ENCODE results near the gene FSTL4. TPM values are rescaled to one million over a fixed set of nuclear protein-coding genes. Genes with fewer than 3 reads are reported as not detected.
"Not testable (repeated sequence)": the region's sequence is repeated elsewhere in the genome, so short reads cannot be mapped to it uniquely, and the experiment has no call there.

FSTL4 gene
- total RNA-seq, 4 donors from 2014 or later, result 0.18 to 0.27 (median 0.20) TPM; not detected in 1

DNA sequence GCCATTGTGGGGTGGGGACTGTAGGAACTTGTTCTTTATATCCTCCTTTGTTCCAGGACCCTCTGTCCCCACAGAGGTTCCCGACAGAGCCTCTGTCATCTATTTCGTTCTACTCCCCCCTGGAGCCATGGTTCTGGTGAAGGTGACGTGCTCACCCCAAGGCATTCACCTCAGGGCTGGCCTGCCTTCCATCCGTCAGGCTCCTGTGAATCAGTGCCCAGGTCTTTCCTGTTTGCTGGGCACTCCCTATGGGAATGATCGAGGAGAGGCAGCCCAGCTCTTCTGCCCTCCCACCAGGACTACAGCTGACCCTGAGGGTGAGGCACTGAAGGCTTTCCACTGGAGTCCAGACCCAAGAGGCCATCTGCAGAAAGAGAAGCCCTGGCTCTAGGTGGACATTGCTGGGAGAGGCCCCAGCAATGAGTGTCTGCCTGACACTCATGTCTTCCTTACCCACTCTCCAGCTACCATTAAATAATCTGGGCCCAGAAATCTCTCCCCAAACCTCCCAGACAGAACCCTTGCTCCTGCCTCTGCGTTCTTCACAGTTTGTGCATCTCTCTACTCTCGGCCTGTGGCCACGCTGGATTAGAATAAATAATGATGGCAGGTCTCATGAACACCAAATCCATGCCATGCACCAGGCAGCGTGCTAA, 214.2 kb downstream of the FSTL4 start:
- Histone ChIP-seq H3K27me3 (no peaks in the 10 kb centered on the region), H3K27ac (no peak overlapping the region), H3K9me3 (no peaks in the 10 kb centered on the region), H3K4me3 (no peak overlapping the region), H3K36me3 (no peaks in the 10 kb centered on the region), H3K4me1 (peaks cover 0 to 2% of the 10 kb centered on the region in 2 donors)
- TF ChIP-seq POLR2A (IDR thresholded peaks at IDR 0.05), result no peak
- TF ChIP-seq, protein P1, sequence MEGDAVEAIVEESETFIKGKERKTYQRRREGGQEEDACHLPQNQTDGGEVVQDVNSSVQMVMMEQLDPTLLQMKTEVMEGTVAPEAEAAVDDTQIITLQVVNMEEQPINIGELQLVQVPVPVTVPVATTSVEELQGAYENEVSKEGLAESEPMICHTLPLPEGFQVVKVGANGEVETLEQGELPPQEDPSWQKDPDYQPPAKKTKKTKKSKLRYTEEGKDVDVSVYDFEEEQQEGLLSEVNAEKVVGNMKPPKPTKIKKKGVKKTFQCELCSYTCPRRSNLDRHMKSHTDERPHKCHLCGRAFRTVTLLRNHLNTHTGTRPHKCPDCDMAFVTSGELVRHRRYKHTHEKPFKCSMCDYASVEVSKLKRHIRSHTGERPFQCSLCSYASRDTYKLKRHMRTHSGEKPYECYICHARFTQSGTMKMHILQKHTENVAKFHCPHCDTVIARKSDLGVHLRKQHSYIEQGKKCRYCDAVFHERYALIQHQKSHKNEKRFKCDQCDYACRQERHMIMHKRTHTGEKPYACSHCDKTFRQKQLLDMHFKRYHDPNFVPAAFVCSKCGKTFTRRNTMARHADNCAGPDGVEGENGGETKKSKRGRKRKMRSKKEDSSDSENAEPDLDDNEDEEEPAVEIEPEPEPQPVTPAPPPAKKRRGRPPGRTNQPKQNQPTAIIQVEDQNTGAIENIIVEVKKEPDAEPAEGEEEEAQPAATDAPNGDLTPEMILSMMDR (IDR thresholded peaks at IDR 0.05 in 4 of 5, conservative IDR thresholded peaks at IDR 0.05 in 1 of 5), result no peak
- no peak for ATAC-seq
- in situ Hi-C loops (cut with MboI; ENCODE audit: low sequenced_read_pairs in 4 of 4) (no loop called here), intact Hi-C loops (cut with DNase I; ENCODE audit: low total_unique reads) (no loop called here)
- DNase-seq, result no peak

DNA sequence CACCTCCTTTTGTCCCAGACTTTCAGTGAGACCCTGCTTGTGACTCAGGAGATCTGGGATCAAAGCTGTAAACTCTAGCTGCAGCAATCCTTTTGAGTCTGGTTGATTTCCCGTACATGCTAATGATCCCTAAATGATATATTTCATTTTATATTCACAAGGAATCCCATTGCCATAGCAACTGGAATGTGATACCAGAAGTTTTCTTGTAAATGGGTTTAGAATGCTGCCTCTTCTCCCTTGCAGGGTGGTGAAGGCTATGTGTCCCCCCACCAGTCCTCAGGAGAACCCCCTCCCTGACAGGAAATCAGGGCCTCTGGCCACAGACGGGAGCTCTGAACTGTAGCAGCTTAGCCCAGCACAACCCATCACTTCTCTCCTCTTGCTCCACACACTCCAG, 215.0 kb downstream of the FSTL4 start:
- DNase-seq (no peak), ATAC-seq (no peak)
- no peaks in the 10 kb centered on the region for H3K36me3 ChIP-seq
- no peak overlapping the region for H3K4me3 ChIP-seq
- intact Hi-C loops (cut with DNase I; ENCODE audit: low total_unique reads) (no loop called here), in situ Hi-C loops (cut with MboI; ENCODE audit: low sequenced_read_pairs in 4 of 4) (no loop called here)
- TF ChIP-seq, protein P1 (IDR thresholded peaks at IDR 0.05 in 4 of 5, conservative IDR thresholded peaks at IDR 0.05 in 1 of 5), result no peak
- peaks cover 0 to 2% of the 10 kb centered on the region in 2 donors for H3K4me1 ChIP-seq
- H3K27me3 ChIP-seq, result no peaks in the 10 kb centered on the region
- no peaks in the 10 kb centered on the region for H3K9me3 ChIP-seq
- H3K27ac ChIP-seq, result no peak overlapping the region

DNA sequence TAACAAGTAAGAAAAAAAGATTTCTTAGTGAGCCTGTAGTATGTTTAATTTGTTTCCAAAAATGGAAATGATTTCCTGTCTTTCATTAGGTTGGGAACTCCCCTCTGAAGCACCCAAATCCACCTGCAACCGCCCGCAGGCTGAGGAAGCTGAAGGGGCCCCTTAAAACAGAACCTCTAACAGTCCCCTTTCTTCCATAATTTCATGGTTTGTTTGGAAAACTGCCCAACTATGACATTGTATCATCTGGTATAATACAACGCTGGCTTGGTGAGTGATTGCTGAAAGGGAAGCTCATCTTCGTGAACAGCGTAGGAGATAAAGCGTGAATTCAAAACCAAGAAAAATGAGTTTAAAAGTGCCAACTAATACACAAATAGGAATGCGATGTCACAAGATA, 215.5 kb downstream of the FSTL4 start:
- Histone ChIP-seq H3K4me1 (peaks cover 0 to 2% of the 10 kb centered on the region in 2 donors), H3K27me3 (no peaks in the 10 kb centered on the region), H3K4me3 (no peak overlapping the region), H3K36me3 (no peaks in the 10 kb centered on the region), H3K27ac (no peak overlapping the region), H3K9me3 (no peaks in the 10 kb centered on the region)
- in situ Hi-C loops (cut with MboI; ENCODE audit: low sequenced_read_pairs in 4 of 4), result no loop called here
- intact Hi-C loops (cut with DNase I; ENCODE audit: low total_unique reads), result no loop called here
- DNase-seq (no peak), ATAC-seq (no peak)
- TF ChIP-seq, protein P1 (IDR thresholded peaks at IDR 0.05 in 4 of 5, conservative IDR thresholded peaks at IDR 0.05 in 1 of 5), result no peak
- TF ChIP-seq POLR2A (IDR thresholded peaks at IDR 0.05), result no peak

DNA sequence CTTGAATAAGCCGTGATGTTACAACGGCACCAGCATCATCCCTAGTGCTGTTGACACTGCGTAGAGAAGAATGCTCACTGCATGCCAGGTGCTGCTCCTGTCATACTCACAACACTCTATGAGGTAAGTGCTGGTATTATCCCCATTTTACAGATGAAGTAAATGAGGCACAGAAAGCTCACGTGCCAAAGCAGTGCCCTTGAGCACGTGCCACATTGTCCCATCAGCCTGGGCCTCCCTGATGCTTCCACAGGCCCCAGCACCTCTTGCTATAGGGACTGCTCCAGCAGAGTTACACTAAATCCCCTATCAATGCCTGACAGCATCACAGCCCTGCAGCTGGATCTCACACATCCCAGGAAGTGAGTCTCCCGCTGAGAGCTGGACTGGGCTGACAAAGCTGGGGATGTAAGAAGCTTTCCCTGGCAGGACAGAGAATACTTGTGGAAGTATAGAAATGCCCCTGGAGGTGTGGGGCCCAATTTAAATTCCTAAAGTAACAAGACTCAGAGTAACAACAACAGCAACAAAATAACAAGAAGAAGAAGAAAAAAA, 216.1 kb downstream of the FSTL4 start:
- no peak for DNase-seq
- no peak overlapping the region for H3K4me3 ChIP-seq
- no peaks in the 10 kb centered on the region for H3K27me3 ChIP-seq
- no peaks in the 10 kb centered on the region for H3K36me3 ChIP-seq
- intact Hi-C loops (cut with DNase I; ENCODE audit: low total_unique reads), result no loop called here
- peaks cover 0 to 2% of the 10 kb centered on the region in 2 donors for H3K4me1 ChIP-seq
- H3K9me3 ChIP-seq, result no peaks in the 10 kb centered on the region
- H3K27ac ChIP-seq, result no peak overlapping the region
- in situ Hi-C loops (cut with MboI; ENCODE audit: low sequenced_read_pairs in 4 of 4), result no loop called here
- TF ChIP-seq, protein P1 (IDR thresholded peaks at IDR 0.05 in 4 of 5, conservative IDR thresholded peaks at IDR 0.05 in 1 of 5), result no peak
- TF ChIP-seq POLR2A (IDR thresholded peaks at IDR 0.05), result no peak
- ATAC-seq, result no peak

DNA sequence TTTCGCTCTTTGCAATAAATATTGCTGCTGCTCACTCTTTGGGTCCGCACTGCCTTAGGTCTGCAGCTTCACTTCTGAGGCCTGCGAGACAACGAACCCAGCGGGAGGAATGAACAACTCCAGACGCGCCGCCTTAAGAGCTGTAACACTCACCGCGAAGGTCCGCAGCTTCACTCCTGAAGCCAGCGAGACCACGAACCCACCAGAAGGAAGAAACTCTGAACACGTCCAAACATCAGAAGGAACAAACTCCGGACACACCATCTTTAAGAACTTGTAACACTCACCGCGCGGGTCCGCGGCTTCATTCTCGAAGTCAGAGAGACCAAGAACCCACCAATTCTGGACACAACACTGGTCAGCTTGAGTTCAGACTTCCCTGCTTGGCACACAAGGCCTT, 217.1 kb downstream of the FSTL4 start:
- H3K4me1 ChIP-seq; H3K36me3 ChIP-seq; in situ Hi-C loops (cut with MboI; ENCODE audit: low sequenced_read_pairs in 4 of 4); H3K4me3 ChIP-seq; H3K9me3 ChIP-seq; ATAC-seq; intact Hi-C loops (cut with DNase I; ENCODE audit: low total_unique reads); DNase-seq; H3K27me3 ChIP-seq; H3K27ac ChIP-seq: not testable (repeated sequence)

DNA sequence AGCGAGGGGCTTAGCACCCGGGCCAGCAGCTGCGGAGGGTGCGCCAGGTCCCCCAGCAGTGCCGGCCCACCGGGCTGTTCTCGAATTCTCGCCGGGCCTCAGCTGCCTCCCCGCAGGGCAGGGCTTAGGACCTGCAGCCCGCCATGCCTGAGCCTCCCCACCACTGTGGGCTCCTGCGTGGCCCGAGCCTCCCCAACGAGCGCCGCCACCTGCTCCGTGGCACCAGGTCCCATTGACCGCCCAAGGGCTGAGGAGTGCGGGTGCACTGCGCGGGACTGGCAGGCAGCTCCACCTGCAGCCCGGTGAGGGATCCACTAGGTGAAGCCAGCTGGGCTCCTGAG, 217.9 kb downstream of the FSTL4 start:
- DNase-seq; H3K9me3 ChIP-seq; H3K4me1 ChIP-seq; in situ Hi-C loops (cut with MboI; ENCODE audit: low sequenced_read_pairs in 4 of 4); ATAC-seq; H3K27ac ChIP-seq; H3K4me3 ChIP-seq; intact Hi-C loops (cut with DNase I; ENCODE audit: low total_unique reads); H3K27me3 ChIP-seq; H3K36me3 ChIP-seq: not testable (repeated sequence)

Measured in gastrocnemius medialis (tissue), 4 donors.